GM21390 (cell line): ENCODE data around the gene FSD1.

Experiments used
- ATAC-seq: cut with Tn5 transposase; IDR thresholded peaks from one replicate; pipeline ENCODE4 v1.9.1; 2021; ENCODE audit not compliant: unreplicated experiment

The FSD1 gene

DNA sequence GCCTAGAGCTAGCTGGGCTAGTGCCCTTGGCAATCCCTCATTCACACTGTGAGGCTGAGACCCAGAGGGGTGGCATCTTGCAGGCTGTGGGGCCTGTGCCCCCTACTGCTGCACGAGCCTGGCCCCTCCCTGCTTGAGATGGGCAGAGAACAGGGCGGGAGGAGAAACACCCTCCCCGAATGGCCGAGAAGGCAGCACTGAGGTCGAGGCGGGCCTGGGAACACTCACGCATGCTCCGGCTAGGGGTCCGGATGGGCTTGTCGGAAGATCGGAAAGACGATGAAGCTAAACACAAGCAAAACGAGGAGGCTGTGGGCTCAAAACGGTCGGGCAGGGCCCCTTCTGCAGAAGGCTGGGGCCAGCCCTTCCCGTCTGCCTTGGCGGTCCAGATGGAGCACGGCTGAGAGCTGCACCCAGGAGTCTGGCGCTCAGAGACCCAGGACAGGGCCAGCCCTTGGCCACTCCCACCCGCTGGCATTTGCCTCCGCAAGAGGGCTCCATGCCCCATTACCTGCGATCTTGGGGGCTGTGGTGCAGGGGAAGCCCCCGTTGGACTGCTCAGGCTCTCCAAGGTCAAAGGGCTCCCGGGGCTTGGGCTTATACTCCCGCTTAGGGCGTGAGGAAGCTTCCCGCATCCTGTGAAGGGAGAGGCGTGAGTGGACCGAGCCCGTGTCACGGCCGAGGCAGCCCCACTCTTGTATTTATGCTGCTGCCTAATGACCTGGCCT is 57.9 kb downstream of the FSD1 start:
- ATAC-seq = no peak

DNA sequence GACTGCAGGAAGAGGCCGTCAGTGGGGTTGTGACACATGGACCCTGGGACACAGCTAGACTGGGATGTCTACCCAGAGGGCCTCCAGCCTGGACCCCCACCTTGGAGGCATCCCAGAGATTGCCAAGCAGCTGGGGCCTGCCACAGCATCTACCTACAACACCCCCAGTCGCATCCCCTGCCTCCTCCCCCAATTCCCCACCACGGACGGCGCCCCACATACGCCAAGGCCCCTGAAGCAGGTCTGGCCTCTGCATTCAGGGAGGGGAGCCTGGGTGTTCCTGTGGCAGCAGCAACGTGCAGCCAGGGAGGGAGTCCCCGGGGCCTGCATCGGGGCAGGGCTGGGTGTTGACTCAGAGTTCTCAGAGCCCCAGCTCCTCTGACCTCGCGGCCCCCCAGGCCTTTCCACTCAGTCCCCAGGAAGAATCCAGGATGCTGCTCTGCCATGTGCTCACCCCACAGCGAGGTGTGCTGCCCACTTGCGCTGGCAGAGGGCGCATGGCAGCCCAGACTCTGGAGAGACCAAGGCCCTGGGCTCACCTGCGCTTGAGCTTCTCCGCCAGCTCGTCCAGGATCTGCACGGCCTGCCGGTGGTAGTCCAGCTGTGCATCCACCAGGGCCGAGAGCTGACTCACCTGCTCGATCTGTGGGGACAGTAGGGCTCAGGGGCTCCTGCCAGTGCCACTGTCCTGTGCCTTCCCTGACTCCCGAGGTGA is 58.6 kb downstream of the FSD1 start:
- ATAC-seq = no peak

DNA sequence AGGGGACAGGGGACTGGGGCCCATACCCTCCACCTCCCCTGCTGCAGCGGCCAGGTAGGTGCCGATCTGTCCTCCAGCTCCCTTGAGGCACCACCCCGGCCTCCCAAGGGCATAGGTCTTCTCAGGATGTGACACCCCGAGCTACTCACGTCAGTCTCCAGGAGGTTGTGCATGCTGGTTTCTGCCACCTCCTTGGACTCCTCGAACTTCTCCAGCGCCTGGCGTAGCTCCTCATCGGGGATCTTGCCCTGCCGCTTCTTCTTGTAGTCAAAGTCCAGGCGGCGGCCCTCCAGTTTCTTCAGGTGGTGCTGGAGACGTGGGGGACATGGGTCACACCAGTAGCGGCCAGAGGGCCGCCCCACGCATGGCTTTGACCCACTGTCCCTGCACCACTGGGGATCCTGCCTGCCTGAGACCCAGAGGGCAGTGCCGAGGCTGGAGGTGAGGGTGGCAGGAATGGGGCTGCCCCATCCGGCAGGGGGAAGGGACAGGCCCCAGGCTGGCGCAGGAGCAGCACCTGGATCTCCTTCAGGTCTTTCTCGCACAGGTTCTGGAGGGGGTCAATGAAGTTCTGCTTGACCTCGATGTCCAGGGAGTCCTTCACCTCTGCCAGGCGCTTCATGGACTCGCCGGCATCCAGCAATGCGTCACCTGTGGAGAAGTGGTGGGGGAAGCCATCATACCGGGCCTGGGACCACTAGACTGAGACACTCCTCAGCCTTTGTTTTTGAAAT is 59.3 kb downstream of the FSD1 start:
- no peak for ATAC-seq

DNA sequence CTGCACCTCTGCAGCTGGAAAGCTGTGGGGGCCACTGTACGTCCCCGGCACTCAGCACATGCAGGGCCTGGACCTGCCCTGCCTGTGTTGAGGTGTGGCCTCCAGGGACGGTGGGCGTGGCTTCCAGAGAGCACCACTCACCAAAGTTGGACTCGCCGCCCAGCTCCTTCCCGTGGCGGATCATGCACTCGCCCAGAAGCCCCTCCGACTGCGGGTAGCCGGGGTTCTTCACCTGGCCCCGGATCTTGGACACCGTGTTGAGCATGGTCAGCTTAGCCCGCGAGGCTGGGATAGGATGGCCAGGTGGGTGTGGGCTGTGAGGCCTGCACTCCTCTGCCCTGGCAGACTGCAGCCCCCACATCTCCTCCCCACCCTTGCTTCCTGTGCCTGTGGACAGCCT is 60.9 kb downstream of the FSD1 start:
- ATAC-seq = no peak

DNA sequence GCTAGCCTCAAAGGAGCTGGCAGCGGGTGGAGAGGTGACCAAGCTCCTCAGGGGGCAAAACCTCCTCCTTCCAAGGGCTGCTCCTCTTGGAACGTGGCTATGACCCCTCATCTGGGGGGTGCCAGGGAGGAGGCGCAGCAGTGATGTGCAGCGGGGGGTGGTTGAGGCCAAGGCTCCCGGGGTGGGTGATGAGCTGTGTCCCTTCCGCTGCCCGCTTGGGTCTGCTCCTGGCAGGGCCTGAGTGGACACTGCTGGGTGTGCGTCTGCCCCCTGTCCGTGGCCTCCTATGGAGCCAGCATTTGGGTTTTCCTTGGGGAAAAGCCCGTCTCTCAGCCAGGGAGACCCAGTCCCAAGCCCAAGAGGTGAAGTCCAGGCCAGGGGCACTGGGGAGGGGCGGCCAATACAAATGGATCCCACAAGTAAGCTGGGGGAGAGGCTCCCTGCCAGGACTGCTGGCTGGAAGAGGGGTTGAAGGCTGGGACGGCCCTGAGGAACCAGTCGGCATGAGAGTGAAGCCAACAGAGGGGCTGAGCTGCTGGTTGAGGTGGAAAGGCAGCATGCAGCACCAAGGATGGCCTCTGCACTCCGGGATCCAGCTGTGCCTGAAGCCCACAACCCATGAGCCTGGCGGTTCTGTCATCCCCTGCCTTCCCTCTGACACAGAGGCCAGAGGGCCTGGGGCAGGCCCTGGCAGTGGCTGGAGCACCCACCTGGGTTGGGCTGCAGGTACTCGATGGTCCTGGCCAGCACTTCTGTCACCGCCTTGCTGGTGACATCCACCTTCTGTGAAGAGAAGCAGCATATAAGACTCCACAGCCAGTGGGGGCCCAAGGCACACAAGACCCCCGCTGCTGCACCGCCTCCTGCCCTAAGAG is 61.6 kb downstream of the FSD1 start:
- no peak for ATAC-seq

DNA sequence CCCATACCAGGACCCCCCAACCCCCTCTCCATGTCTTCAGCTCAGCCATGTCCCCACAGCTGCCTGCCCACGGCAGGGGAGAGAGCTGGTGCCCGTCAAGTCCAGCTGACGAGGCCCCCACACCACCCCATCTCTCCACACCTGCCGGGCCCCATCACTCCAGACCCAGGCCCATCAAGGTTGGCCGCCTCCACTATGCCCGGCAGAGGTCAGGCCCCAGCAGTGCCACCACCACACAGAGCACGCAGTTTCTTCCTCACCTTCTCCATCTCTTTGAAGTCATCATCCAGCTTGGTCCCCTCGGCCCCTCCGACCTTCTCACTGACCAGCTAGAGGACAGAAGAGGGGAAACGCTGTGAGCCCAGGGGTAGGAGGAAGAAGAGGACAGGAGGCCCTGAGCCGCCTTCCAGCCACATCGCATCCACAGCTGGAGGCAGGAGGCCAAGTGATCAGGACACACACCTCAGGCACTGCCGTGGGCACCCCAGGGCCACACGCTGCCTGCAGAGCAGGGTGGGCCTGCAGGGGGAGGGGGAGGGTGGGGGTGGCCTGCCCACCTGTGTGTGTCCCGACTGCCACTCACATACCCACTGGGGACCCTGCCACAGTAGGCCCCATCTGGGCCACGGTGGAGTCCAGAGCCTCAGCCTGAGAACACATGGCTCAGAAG is 62.4 kb downstream of the FSD1 start:
- ATAC-seq = no peak

DNA sequence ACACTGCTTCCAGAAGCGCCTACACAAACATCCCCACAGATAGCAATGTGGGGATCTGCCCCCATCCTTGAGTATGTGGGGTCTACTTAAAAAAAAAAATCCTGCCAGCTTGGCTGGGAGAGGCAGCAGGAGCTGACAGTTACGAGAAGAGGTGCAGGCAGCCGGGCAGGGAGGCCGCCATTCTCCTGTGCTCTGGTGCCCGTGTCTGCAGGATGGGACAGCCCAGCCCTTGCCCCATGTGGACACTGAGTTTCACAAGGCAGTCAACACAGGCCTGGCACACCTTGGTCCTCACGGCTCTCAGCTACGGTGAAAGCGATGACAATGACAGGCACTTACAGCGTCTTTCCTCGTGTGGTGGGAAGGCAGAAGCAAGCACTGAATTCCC is 62.9 kb downstream of the FSD1 start:
- no peak for ATAC-seq

DNA sequence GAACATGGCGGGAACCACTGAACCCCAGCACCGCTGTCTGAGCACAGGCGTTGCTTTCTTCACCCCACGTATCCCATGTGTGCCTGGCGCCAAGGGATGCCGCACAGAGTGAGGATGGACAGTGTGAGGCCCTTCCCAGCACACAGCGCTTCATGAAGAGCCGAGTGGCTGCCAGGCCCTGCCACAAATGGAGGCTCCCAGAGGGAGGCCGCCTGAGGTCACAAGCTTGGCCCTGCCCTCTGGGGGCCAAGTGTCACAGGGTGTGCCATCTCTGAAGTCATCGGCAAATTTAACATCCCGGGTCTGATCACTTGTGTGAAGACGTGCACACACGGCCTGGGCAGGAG is 63.4 kb downstream of the FSD1 start:
- no peak for ATAC-seq

DNA sequence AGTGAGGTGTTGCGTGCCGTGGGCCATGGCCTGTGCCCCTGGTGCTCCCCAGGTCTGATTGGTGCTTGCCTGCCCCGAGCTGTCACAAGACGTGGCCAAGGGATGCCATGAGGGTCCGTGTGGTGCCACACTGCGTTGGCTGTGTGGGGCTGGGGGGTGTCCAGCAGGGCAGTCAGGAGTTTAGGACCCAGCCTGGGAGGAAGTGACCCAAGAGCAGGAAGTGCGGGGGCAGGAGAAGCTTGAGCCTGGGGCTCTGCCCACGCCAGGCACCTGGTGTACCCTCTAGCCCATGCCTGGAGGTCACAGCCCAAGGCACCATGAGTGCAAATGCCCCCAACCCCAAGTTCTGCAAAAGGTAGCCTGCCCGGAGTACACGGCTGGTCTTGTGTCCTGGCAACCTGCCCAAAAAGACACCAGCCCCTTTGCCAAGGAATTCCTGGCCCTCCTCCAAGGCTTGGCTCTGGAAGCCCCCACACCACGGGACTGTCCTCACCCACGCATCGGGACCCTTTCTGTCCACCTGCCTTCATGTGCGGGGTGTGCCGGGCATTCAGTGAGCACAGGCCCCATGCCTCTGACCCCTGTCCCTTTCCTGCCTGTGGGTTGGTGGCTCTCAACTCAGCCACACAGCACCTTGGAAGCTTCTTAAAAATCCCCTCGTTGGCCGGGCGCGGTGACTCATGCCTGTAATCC is 63.9 kb downstream of the FSD1 start:
- ATAC-seq = no peak

DNA sequence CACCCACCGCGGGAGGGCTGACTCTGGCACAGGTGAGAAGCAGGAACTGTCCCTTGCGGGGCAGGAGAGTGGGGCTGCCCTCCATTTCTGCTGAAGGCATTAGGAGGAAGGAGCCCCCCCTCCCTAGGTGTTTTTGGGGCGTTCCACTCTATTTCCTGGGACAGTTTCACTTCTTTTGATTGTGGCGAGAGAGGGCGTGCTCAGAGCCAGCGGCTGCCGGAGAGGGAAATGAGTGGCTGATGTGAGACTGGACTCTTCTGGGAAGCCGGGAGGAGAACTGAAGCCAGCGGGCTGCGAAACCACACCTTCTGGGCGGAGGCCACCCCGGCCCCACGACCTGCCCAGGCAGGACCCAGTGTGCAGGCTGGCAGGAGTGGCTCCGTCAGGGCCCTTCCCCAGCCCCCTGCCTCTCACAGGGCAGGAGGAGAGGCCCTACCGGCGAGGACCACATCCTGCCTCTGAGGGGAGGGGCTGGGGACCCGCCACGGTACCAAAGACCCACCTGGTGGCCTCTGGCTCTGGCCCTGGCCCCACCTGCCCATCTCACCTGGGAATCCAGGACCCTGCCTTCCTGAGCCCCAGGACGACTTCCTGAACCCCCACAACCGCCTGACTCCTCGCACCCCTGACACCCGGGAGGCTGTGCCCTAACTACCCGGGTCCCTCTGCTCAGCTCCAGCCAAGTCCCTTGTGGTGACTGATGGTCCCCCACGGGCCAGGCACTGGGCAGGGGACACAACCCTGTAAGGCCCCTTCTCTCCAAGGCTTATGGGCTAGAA is 64.9 kb downstream of the FSD1 start:
- ATAC-seq = peak; percentile 46

DNA sequence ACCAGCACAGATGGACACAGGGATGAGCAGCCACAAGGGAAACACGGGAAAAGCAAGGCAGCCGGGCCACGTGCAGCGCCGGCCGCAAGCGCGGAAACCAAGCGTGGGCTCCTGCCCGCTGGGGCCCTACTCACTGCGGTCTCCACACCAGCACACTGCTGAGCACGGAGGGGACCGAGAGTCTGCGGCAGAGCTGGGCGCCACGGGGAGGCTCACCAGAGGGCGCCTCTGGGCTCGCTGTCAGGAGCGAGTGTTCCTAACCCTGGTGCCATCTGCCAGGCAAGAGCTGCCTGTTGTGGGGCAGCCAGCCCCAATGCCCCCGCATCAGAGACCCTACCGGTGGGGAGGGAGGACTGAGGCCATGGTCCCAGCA is 65.5 kb downstream of the FSD1 start:
- ATAC-seq = peak; percentile 31

DNA sequence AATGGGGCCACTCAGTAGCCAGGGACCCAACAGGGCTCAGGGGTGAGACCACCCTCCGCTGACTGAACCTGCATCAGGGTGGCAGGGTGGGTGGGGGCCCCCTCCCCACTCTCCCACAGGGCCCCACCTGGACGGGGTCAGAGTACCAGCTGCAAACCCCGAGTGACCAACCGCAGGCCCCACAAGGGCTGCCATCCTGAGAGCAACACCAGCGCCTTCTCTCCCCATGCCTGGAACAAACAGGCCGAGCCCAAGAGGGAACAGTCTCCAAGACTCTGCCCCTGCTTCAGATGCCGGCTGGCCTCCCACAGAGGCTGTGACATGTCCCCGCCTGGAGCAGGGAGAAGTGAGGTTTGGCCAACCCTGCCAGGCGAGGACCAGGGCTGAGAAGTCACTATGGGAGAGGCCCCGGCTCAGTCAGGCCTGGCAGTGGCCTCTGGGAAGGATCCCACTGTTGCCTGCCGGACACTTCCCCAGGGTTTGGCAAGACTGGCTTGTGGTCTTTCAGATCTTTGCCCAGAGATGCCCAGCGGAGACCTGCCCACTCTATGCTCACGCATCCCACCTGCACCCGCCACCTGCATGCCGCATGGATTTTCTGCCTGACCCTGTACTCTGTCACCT is 66.1 kb downstream of the FSD1 start:
- no peak for ATAC-seq

DNA sequence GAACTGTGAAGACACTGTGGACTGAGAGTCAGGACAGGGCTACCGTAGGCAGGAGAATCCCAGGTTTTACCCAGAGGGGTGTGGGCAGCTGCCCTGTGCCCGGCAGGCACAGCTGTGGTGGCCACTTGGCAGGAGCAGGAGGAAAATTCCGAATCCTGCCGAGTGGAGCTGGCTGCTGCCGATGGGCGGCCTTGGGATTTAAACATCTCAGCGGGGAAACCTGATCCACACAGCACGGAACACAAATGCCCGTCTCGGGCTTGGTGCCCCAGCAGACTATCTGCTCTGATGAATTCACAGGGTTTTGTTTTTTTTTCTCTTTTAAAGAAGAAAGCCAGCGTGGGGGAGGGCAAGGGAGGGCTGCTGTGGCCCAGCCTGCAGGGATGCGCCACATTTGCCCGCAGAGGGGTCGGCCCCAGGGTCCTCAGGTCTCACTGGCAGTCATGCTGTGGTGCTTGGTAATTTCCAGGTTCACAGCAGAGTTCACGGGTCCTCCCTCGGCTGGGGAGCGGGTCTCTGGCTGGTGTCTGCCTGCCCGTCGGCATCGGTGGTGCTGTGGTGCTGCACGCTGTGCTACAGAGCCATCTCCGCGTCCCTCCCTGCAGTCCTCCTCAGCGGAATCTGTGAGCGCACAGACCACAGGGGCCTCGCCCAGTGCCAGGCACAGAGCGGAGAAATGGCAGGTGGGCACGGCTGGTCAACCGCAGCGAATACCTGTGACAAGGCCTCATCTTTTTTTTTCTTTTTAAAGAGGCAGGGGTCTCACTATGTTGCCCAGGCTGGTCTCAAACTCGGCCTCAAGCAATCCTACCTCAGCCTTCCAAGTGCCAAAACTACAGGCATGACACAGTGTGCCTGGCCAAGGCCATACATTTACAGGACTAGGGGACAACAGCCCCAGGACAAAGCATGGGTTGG is 67.1 kb downstream of the FSD1 start:
- no peak for ATAC-seq

DNA sequence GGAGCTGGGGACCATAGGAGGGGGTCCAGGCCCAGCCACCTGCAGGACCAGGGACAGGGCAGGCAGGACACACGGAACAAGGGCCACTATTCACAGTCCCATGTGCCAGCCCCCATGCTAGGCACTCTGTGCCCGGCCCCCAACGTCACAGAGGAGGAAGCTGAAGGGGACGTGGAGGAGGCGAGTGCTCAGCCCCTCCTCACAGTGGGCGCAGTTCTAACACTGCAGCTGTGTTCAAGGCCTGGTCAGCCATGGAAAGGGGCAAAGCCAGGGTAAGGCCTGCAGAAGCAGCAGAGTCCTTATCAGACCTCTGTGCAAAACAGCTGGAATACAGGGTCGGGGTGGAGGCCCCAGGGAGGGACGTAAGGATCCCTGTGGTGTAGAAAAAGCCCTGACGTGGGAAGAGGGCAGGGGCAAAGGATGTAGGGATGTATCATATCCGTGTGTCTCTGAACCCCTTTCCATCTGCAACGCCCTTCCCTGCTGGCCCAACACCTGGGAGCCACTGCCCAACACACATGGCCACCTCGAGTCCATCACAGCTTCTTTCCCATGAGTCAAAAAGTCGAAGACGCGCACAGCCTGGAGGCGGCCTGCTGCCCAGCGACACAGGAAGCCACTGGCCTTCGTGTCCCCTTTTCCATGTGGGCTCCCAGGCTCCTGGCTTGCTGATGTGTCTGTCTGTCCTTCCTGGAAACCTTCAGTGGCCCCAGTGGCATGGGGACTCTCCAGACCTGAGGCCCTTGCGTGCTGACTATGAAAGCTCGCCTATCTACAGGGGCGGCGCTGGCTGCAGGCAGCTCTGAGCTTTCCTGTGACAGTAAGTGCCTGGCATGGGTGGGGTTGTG is 68.0 kb downstream of the FSD1 start:
- no peak for ATAC-seq

DNA sequence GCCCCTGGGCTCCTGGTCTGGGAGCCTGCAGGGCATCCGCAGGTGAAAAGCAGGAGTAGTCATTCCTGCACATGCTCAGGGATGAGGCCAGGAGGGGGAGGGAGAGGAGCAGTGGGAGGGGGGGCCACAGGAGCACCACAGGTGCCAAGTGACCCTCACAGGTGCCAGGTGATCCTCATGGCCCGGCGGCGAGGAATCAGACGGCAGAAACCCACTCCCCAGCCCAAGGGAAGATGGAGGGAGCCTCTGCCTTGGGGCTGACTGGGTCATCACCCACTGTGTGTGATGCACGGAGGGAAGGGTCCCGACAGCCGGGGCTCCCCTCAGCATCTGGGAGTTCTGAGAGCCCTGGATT is 68.6 kb downstream of the FSD1 start:
- no peak for ATAC-seq
